ENCODE data around the gene PDE10A.

DNA sequence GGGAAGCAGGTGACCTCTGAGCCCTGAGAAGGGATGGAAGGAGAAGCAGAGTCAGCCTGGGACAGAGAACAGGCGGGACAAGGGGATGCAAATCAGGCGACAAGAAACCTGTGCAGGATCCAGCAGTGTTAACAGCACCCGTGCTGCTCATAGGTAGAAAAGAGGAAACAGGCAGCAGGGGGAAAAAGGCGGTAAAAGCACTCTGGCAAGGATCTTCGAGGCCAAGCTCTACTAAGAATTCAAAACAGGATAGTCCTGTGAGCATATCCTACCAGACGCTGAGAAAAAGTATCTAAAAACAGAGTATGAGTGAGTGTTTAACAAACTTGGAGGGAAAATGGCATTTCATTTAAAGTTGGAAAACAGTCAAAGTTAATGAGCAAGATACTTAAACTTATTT lies 370.4 kb downstream of the PDE10A start:
- TF ChIP-seq GATA2 (IDR thresholded peaks at IDR 0.05; ENCODE audit: low read depth, low read length) (no peak), GATA3 (IDR thresholded peaks at IDR 0.05; ENCODE audit: low read depth, low read length) (no peak)

Measured in SH-SY5Y (cell line).